Prostate gland (tissue), 2 donors: Measurements from ENCODE around the gene LGR4. TPM values are rescaled to one million over a fixed set of nuclear protein-coding genes. Genes with fewer than 3 reads are reported as not detected.

Source experiments
- DNase-seq: peaks from one replicate; pipeline ENCODE4 v3.0.0-alpha.2; 2019; ENCODE audit warnings: low spot score
- H3K27ac ChIP-seq, 2 donors: fragments of 200-600 bp; sonication (generic); 2 replicates each; pipeline ENCODE4 v1.5.1; 2017 to 2019
- H3K27me3 ChIP-seq: fragments of 200-600 bp; sonication (generic); replicated peaks from 2 replicates; pipeline ENCODE4 v1.5.1; 2019; ENCODE audit not compliant: insufficient read depth
- H3K36me3 ChIP-seq, 2 donors: fragments of 200-600 bp; sonication (generic); 1 replicate in 1 of 2; 2 replicates in 1 of 2; pipeline versions ENCODE4 v1.5.1 to v1.8.1; 2017 to 2019
- H3K4me1 ChIP-seq: fragments of 200-600 bp; sonication (generic); replicated peaks from 2 replicates; pipeline ENCODE4 v1.5.1; 2019
- H3K4me3 ChIP-seq, 2 donors: fragments of 200-600 bp; sonication (generic); 2 replicates each; pipeline ENCODE4 v1.5.1; 2017 to 2019
- H3K9me3 ChIP-seq: fragments of 200-600 bp; sonication (generic); 2 replicates; pipeline ENCODE4 v1.5.1; 2017
- POLR2A ChIP-seq: fragments of 450-650 bp; IDR thresholded peaks from one replicate; pipeline ENCODE4 v1.6.1; 2016; ENCODE audit warnings: antibody characterized with exemption, mild to moderate bottlenecking
- POLR2AphosphoS5 ChIP-seq: sonication (generic); formaldehyde crosslinking; IDR thresholded peaks from one replicate; pipeline ENCODE4 v1.6.1; 2017; ENCODE audit warnings: antibody characterized with exemption
- WGBS: methylation state at CpG from one replicate; pipeline ENCODE4 v1.1.5; 2018; 5-methylcytosine and 5-hydroxymethylcytosine counted together
- intact Hi-C: fragments of 100-400 bp; cut with DNase I; formaldehyde crosslinking; loops from one replicate; pipeline ENCODE4 v1.14.2; 2022
- total RNA-seq, 2 donors: library from RNA; depleted of rRNA; stranded (reverse); fragments of >200 nt; gene quantifications; one replicate each; pipeline ENCODE4 v1.1.0, GENCODE V29; 2016
- TF ChIP-seq, protein P1 (sequence below), 4 experiments: fragments of 200-600 bp in 2 of 4; fragments of 450-650 bp in 2 of 4; sonication (generic) in 2 of 4; IDR thresholded peaks; 1 replicate in 3 of 4; 2 replicates in 1 of 4; pipeline ENCODE4 v1.5.1; 2016 to 2019; ENCODE audit warnings: antibody characterized with exemption in 4 of 4, mild to moderate bottlenecking in 2 of 4, moderate library complexity in 2 of 4

LGR4 gene
- total RNA-seq, 2 donors from 2014 or later = 49.2 to 97.2 TPM

DNA sequence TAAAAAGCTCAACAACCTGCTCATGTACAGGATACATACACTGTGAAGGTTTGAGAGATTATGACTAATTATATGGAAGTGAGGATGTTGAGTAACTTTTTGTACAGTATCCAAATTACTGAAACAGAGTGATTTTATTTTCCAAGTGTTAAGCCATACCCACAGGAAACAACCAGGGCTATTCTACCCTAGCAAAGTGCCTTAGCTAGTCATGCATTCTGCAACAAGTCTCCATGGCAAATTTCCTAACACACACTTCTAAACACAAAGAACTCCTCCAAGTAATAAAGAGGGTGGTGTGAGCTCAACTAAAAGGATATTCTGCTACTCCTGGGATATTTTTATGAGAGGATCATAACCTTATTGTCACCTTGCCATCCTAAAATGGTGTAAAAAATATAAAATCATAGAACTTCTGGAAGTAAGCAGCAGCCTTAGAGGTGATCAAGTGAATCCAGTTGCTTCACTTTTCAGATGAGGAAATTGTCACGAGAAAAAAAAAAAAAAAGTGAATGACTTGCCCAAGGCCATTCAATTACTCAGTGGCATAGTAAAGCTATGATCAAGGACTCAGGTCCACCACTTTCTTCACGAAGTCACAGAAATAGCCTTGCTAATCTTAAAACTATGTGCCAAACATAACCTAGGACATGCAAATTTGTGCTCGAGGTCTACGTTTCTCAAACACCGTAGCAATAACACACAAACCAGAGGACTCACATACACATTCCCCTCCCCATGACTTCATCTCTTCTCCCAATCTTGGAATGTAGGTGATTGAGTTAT, 4.2 kb downstream of the LGR4 start:
- no peak for DNase-seq
- no peak overlapping the region for H3K27ac ChIP-seq
- intact Hi-C loops = no loop called here
- WGBS = 32% methylated on average over 5 of the region's 5 CpGs
- no peaks in the 10 kb centered on the region for H3K36me3 ChIP-seq
- no peaks in the 10 kb centered on the region for H3K27me3 ChIP-seq
- H3K4me3 ChIP-seq = no peak overlapping the region
- TF ChIP-seq POLR2A (no peak), POLR2AphosphoS5 (no peak)
- H3K9me3 ChIP-seq = no peaks in the 10 kb centered on the region
- H3K4me1 ChIP-seq = peaks cover 8% of the 10 kb centered on the region

DNA sequence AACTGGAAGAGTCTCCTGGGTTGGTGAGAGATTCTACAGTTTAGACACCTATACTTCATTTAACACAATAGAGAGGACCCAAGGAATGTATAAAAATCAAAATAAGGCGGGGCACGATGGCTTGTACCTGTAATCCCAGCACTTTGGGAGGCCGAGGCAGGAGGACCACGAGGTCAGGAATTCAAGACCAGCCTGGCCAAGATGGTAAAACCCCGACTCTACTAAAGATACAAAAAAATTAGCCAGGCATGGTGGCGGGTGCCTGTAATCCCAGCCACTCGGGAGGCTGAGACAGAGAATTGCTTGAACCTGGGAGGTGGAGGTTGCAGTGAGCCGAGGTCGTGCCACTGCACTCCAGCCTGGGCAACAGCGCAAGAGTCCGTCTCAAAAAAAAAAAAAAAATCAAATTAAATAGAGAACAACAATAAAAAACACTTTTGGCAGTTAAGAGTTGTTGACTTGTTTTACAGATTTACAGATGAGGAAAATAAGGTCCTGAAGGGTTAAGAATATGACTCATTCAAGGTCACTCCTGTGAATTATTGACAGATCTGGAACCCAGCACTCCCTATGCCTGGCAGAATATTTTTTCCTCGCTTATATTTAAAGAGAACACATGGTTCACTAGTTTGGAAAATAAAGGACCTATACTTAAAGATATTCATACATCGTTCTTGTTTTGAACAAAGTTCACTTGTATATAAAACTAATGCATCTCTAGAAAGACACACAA, 5.2 kb downstream of the LGR4 start:
- intact Hi-C loops = no loop called here
- no peak overlapping the region for H3K4me3 ChIP-seq
- no peaks in the 10 kb centered on the region for H3K27me3 ChIP-seq
- 90% methylated on average over 13 of the region's 13 CpGs for WGBS
- no peak overlapping the region for H3K27ac ChIP-seq
- DNase-seq = no peak
- no peaks in the 10 kb centered on the region for H3K9me3 ChIP-seq
- TF ChIP-seq POLR2AphosphoS5 (no peak), POLR2A (no peak)
- TF ChIP-seq, protein P1, sequence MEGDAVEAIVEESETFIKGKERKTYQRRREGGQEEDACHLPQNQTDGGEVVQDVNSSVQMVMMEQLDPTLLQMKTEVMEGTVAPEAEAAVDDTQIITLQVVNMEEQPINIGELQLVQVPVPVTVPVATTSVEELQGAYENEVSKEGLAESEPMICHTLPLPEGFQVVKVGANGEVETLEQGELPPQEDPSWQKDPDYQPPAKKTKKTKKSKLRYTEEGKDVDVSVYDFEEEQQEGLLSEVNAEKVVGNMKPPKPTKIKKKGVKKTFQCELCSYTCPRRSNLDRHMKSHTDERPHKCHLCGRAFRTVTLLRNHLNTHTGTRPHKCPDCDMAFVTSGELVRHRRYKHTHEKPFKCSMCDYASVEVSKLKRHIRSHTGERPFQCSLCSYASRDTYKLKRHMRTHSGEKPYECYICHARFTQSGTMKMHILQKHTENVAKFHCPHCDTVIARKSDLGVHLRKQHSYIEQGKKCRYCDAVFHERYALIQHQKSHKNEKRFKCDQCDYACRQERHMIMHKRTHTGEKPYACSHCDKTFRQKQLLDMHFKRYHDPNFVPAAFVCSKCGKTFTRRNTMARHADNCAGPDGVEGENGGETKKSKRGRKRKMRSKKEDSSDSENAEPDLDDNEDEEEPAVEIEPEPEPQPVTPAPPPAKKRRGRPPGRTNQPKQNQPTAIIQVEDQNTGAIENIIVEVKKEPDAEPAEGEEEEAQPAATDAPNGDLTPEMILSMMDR (IDR thresholded peaks at IDR 0.05) = no peak
- no peaks in the 10 kb centered on the region for H3K36me3 ChIP-seq
- H3K4me1 ChIP-seq = peaks cover 8% of the 10 kb centered on the region

DNA sequence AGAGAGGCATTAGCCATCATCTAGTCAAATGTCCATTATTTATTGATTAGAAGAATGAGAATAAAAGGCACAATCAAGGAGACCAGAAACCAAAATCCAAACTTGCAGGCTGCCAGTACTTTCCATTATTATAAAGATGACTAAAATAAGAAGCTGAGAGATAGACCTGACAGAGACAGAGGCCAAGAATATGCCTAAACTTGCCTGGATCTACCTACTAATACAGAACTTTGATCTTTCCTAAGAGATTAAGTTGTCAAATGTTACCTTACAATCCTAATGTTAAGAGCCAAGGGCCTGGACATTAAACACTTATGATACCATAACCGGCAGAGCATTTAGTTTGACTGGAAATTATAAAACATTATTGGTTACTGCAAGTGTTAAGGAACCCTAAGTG, 6.2 kb downstream of the LGR4 start:
- peaks cover 8% of the 10 kb centered on the region for H3K4me1 ChIP-seq
- intact Hi-C loops = no loop called here

DNA sequence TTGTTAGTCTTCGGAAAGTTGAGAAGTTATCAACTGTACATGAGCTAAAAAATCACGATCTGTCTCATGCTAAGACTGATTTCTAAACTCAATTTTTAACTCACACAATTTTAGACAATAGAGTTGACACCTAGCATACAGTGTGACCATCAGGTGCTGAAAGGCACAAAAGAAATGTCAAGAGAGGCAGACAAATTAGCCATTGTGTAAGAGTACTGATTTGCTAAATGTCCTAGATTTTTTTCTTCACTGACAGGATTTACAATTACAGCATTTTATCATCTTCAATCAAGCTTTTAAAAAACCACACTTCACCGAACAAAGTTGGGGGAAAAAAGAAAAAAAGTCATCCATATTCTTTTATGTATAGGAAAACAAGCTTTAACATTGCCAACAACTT, 7.0 kb downstream of the LGR4 start:
- H3K4me3 ChIP-seq = no peak overlapping the region
- H3K27ac ChIP-seq = peak overlapping the region in 1 of 2 donors; percentile 3
- 27% methylated on average over 3 of the region's 3 CpGs for WGBS
- TF ChIP-seq POLR2AphosphoS5 = no peak
- TF ChIP-seq, protein P1 (IDR thresholded peaks at IDR 0.05) = no peak
- no peak for TF ChIP-seq POLR2A
- intact Hi-C loops = no loop called here
- no peak for DNase-seq
- peaks cover 8% of the 10 kb centered on the region for H3K4me1 ChIP-seq
- no peaks in the 10 kb centered on the region for H3K27me3 ChIP-seq
- no peaks in the 10 kb centered on the region for H3K9me3 ChIP-seq
- no peaks in the 10 kb centered on the region for H3K36me3 ChIP-seq

More for the DNA sequence above, 6.2 kb downstream of the LGR4 start:
- TF ChIP-seq POLR2AphosphoS5 (no peak), POLR2A (no peak)
- TF ChIP-seq, protein P1 (IDR thresholded peaks at IDR 0.05) = no peak
- DNase-seq = no peak
- Histone ChIP-seq H3K36me3 (no peaks in the 10 kb centered on the region), H3K27ac (peak overlapping the region in 1 of 2 donors; percentile 3), H3K4me3 (no peak overlapping the region), H3K27me3 (no peaks in the 10 kb centered on the region), H3K9me3 (no peaks in the 10 kb centered on the region)
- WGBS = 16% methylated on average over 1 of the region's 1 CpG

DNA sequence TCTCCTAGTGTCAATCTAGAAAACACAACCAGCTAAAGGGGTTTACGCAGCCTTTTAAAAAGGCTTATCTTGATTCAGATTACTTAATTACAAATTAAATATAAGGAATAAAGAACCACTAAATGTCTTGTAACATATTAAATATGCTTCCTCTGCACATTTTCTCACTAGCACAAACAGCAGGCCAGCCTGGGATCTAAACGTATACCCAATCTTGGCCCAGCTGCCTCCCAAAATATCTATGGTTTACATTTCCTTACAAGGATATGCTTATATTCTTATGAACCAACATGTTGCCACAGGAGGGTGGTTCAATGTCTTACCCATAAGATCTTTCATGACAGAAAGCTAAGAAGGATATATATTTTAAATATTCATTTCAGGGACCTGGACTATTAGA, 7.7 kb downstream of the LGR4 start:
- H3K27me3 ChIP-seq = no peaks in the 10 kb centered on the region
- WGBS = 40% methylated on average over 2 of the region's 2 CpGs
- no peaks in the 10 kb centered on the region for H3K9me3 ChIP-seq
- H3K36me3 ChIP-seq = no peaks in the 10 kb centered on the region
- H3K4me3 ChIP-seq = no peak overlapping the region
- H3K4me1 ChIP-seq = peaks cover 5% of the 10 kb centered on the region
- no peak for TF ChIP-seq POLR2AphosphoS5
- TF ChIP-seq, protein P1 (IDR thresholded peaks at IDR 0.05) = no peak
- TF ChIP-seq POLR2A = no peak
- peak overlapping the region; percentile 8 to 37 for H3K27ac ChIP-seq
- no peak for DNase-seq
- intact Hi-C loops = no loop called here
